H1 (cell line): ENCODE results near the gene ERAS. TPM values are rescaled to one million over a fixed set of nuclear protein-coding genes. Genes with fewer than 3 reads are reported as not detected.

Experiments used
- CTCF ChIA-PET: fragments of 300-600 bp; sonication (Branson Sonifier 250); formaldehyde crosslinking; loops from one replicate; lab custom pipeline; 2021; ENCODE audit not compliant: partially characterized antibody; lab: Charles Lee
- POLR2A ChIA-PET: fragments of 300-600 bp; sonication (Branson Sonifier 250); formaldehyde crosslinking; loops from one replicate; lab custom pipeline; 2021; ENCODE audit warnings: inconsistent platforms; ENCODE audit not compliant: partially characterized antibody; lab: Charles Lee
- DNase-seq, 2 experiments: peaks; one replicate each; pipeline versions ENCODE4 v3.0.0 to v3.0.0-alpha.2; 2010 to 2022; ENCODE audit warnings: low spot score in 2 of 2, low read depth in 1 of 2, mixed read lengths in 1 of 2
- FAIRE-seq: peaks from 2 replicates; lab custom pipeline; 2011; peaks lifted over from hg19 to GRCh38; lab: Jason Lieb, UNC
- H2AFZ ChIP-seq: 2 replicates; pipeline ENCODE4 v1.8.1; 2012; ENCODE audit warnings: low read length, inconsistent platforms
- H2AK5ac ChIP-seq: 2 replicates; pipeline ENCODE4 v1.6.1; 2013; ENCODE audit warnings: low read depth, low read length
- H2BK120ac ChIP-seq: replicated peaks from 2 replicates; pipeline ENCODE3; 2013; ENCODE audit warnings: low read depth, low read length, inconsistent platforms
- H2BK12ac ChIP-seq: 2 replicates; pipeline ENCODE4 v1.6.1; 2013; ENCODE audit warnings: low read depth, low read length
- H2BK15ac ChIP-seq: 2 replicates; pipeline ENCODE4 v1.6.1; 2013; ENCODE audit warnings: low read length
- H2BK20ac ChIP-seq: 2 replicates; pipeline ENCODE4 v1.6.1; 2013; ENCODE audit warnings: low read length
- H2BK5ac ChIP-seq: 2 replicates; pipeline ENCODE4 v1.6.1; 2013; ENCODE audit warnings: low read depth, low read length
- H3K14ac ChIP-seq: 2 replicates; pipeline ENCODE4 v1.6.1; 2013; ENCODE audit warnings: inconsistent platforms; ENCODE audit not compliant: insufficient read length
- H3K18ac ChIP-seq: 2 replicates; pipeline ENCODE4 v1.6.1; 2013; ENCODE audit warnings: low read length; ENCODE audit errors: extremely low read depth
- H3K23ac ChIP-seq: 2 replicates; pipeline ENCODE4 v1.6.1; 2013; ENCODE audit warnings: inconsistent platforms; ENCODE audit not compliant: insufficient read length
- H3K23me2 ChIP-seq: 2 replicates; pipeline ENCODE4 v1.6.1; 2013; ENCODE audit warnings: low read depth, low read length
- H3K27ac ChIP-seq: 2 replicates; pipeline ENCODE4 v1.6.1; 2011; ENCODE audit warnings: low read depth, low read length, inconsistent platforms
- H3K27me3 ChIP-seq, 4 experiments: replicated peaks in 1 of 4; 1 replicate in 1 of 4; 2 replicates in 3 of 4; pipeline versions ENCODE4 v1.6.1 to v1.8.1; 2011 to 2013; ENCODE audit warnings: low read length in 3 of 4, mild to moderate bottlenecking in 3 of 4, inconsistent platforms in 2 of 4, mixed read lengths in 2 of 4, moderate library complexity in 1 of 4; ENCODE audit not compliant: control insufficient read depth in 3 of 4, insufficient read depth in 3 of 4; ENCODE audit errors: extremely low read depth in 1 of 4
- H3K36me3 ChIP-seq, 4 experiments: 2 replicates each; pipeline versions ENCODE4 v1.6.1 to v1.8.1; 2011 to 2013; ENCODE audit warnings: mild to moderate bottlenecking in 4 of 4, low read length in 3 of 4, moderate library complexity in 2 of 4, control low read depth in 1 of 4, inconsistent platforms in 1 of 4; ENCODE audit not compliant: insufficient read depth in 4 of 4, control insufficient read depth in 2 of 4
- H3K4ac ChIP-seq: replicated peaks from 2 replicates; pipeline ENCODE3; 2013; ENCODE audit warnings: low read length, low read depth, mixed read lengths, inconsistent platforms; ENCODE audit not compliant: insufficient read length
- H3K4me1 ChIP-seq, 4 experiments: replicated peaks in 1 of 4; 1 replicate in 1 of 4; 2 replicates in 3 of 4; pipeline versions ENCODE4 v1.6.1 to v1.8.1; 2011 to 2013; ENCODE audit warnings: low read length in 3 of 4, inconsistent platforms in 2 of 4, mixed read lengths in 1 of 4; ENCODE audit not compliant: insufficient read depth in 4 of 4, control insufficient read depth in 3 of 4
- H3K4me2 ChIP-seq, 2 experiments: 2 replicates each; pipeline versions ENCODE4 v1.6.1 to v1.8.1; 2011 to 2013; ENCODE audit warnings: low read depth in 2 of 2, low read length in 2 of 2, control low read depth in 1 of 2, inconsistent platforms in 1 of 2, mild to moderate bottlenecking in 1 of 2; ENCODE audit not compliant: insufficient read depth in 1 of 2
- H3K4me3 ChIP-seq, 4 experiments: fragments of 200-600, 300-600 bp in 1 of 4; sonication (generic), shearing (Covaris generic), sonication (Bioruptor Twin) in 1 of 4; 2 replicates each; pipeline versions ENCODE4 v1.5.1 to v1.8.1; 2011 to 2016; ENCODE audit warnings: low read length in 4 of 4, low read depth in 3 of 4, control low read depth in 2 of 4, inconsistent platforms in 2 of 4, mild to moderate bottlenecking in 2 of 4, mixed read lengths in 1 of 4, moderate library complexity in 1 of 4; ENCODE audit not compliant: insufficient read depth in 2 of 4; ENCODE audit errors: extremely low read depth in 1 of 4
- H3K56ac ChIP-seq: replicated peaks from 2 replicates; pipeline ENCODE3; 2013; ENCODE audit warnings: low read depth, mild to moderate bottlenecking, mixed read lengths, low read length, inconsistent platforms; ENCODE audit not compliant: insufficient read length
- H3K79me1 ChIP-seq: 2 replicates; pipeline ENCODE4 v1.6.1; 2013; ENCODE audit warnings: low read depth, low read length, control low read depth
- H3K79me2 ChIP-seq, 2 experiments: 2 replicates each; pipeline versions ENCODE4 v1.6.1 to v1.8.1; 2012 to 2013; ENCODE audit warnings: low read length in 2 of 2, mild to moderate bottlenecking in 2 of 2, inconsistent platforms in 1 of 2; ENCODE audit not compliant: insufficient read depth in 2 of 2, control insufficient read depth in 1 of 2
- H3K9ac ChIP-seq, 4 experiments: replicated peaks in 1 of 4; 1 replicate in 1 of 4; 2 replicates in 3 of 4; pipeline versions ENCODE4 v1.6.1 to v1.8.1; 2011 to 2013; ENCODE audit warnings: low read depth in 3 of 4, low read length in 3 of 4, control low read depth in 2 of 4, mild to moderate bottlenecking in 2 of 4, moderate library complexity in 2 of 4, inconsistent platforms in 1 of 4; ENCODE audit errors: extremely low read depth in 1 of 4
- H3K9me3 ChIP-seq, 2 experiments: 2 replicates each; pipeline versions ENCODE4 v1.6.1 to v1.8.1; 2012 to 2013; ENCODE audit warnings: mild to moderate bottlenecking in 2 of 2, moderate library complexity in 2 of 2, control low read depth in 1 of 2, inconsistent platforms in 1 of 2, low read depth in 1 of 2, low read length in 1 of 2, mixed read lengths in 1 of 2; ENCODE audit not compliant: insufficient read depth in 2 of 2
- H4K20me1 ChIP-seq, 2 experiments: replicated peaks in 1 of 2; 2 replicates each; pipeline versions ENCODE3 to v1.8.1; 2011 to 2013; ENCODE audit warnings: inconsistent platforms in 2 of 2, low read length in 2 of 2, mild to moderate bottlenecking in 1 of 2; ENCODE audit not compliant: insufficient read depth in 2 of 2, control insufficient read depth in 1 of 2
- H4K5ac ChIP-seq: 2 replicates; pipeline ENCODE4 v1.6.1; 2013; ENCODE audit warnings: low read length, low read depth, mixed read lengths, inconsistent platforms; ENCODE audit not compliant: insufficient read length
- H4K8ac ChIP-seq: 2 replicates; pipeline ENCODE4 v1.8.0; 2013; ENCODE audit warnings: mild to moderate bottlenecking, moderate library complexity, low read length, inconsistent platforms; ENCODE audit not compliant: insufficient read depth; ENCODE audit errors: extremely low read depth
- H4K91ac ChIP-seq: replicated peaks from 2 replicates; pipeline ENCODE3; 2013; ENCODE audit warnings: low read length, mixed read lengths, inconsistent platforms; ENCODE audit not compliant: insufficient read length
- ATF3 ChIP-seq: IDR thresholded peaks from 2 replicates; pipeline ENCODE4 v1.6.1; 2011; ENCODE audit warnings: low read depth, mild to moderate bottlenecking, low read length; ENCODE audit not compliant: insufficient read depth
- BCL11A ChIP-seq, 2 experiments: IDR thresholded peaks; one replicate each; pipeline ENCODE4 v1.6.1; 2011; ENCODE audit warnings: low read depth in 2 of 2, low read length in 2 of 2, mild to moderate bottlenecking in 2 of 2
- CEBPB ChIP-seq: IDR thresholded peaks from 2 replicates; pipeline ENCODE4 v1.6.1; 2012; ENCODE audit warnings: low read depth, low read length
- CTCF ChIP-seq, 3 experiments: IDR thresholded peaks; 1 replicate in 2 of 3; 2 replicates in 1 of 3; pipeline versions ENCODE4 v1.5.1 to v1.6.1; 2011; ENCODE audit warnings: low read length in 3 of 3, mild to moderate bottlenecking in 3 of 3, inconsistent platforms in 2 of 3, low read depth in 1 of 3, moderate library complexity in 1 of 3; ENCODE audit not compliant: insufficient read depth in 1 of 3; ENCODE audit errors: control extremely low read depth in 1 of 3
- E2F6 ChIP-seq: IDR thresholded peaks from 2 replicates; pipeline ENCODE4 v1.6.1; 2012; ENCODE audit warnings: inconsistent platforms
- EP300 ChIP-seq, 2 experiments: IDR thresholded peaks; 1 replicate in 1 of 2; 2 replicates in 1 of 2; pipeline ENCODE4 v1.6.1; 2011 to 2012; ENCODE audit warnings: low read depth in 2 of 2, low read length in 2 of 2, mild to moderate bottlenecking in 2 of 2, borderline replicate concordance in 1 of 2, inconsistent platforms in 1 of 2, moderate library complexity in 1 of 2
- KDM4A ChIP-seq: IDR thresholded peaks from one replicate; pipeline ENCODE4 v1.7.1; 2012; ENCODE audit warnings: low read depth, mild to moderate bottlenecking, moderate library complexity, low read length, inconsistent platforms; ENCODE audit not compliant: severe bottlenecking
- PHF8 ChIP-seq: fragments of 200-600 bp; sonication (generic); conservative IDR thresholded peaks from 2 replicates; pipeline ENCODE4 v1.7.1; 2012; ENCODE audit warnings: low read depth, mild to moderate bottlenecking, inconsistent platforms, low read length, moderate library complexity
- POLR2AphosphoS5 ChIP-seq: IDR thresholded peaks from 2 replicates; pipeline ENCODE4 v1.6.1; 2011; ENCODE audit warnings: low read depth, low read length
- YY1 ChIP-seq: IDR thresholded peaks from 2 replicates; pipeline ENCODE4 v1.6.1; 2011; ENCODE audit warnings: low read depth, mild to moderate bottlenecking, low read length
- WGBS, 2 experiments: shearing (Covaris generic) in 1 of 2; methylation state at CpG; one replicate each; pipeline versions ENCODE4 v1.1.6 to v1.1.7; 2013 to 2015; ENCODE audit warnings: low lambda C conversion rate in 2 of 2, mixed read lengths in 2 of 2, inconsistent platforms in 1 of 2, low coverage in 1 of 2, missing lambda C conversion rate in 1 of 2; ENCODE audit not compliant: insufficient replicate concordance in 2 of 2, insufficient coverage in 1 of 2, insufficient read length in 1 of 2; ENCODE audit errors: extremely low coverage in 1 of 2, missing lambda C conversion rate in 1 of 2; 5-methylcytosine and 5-hydroxymethylcytosine counted together
- polyA plus RNA-seq, 7 experiments: library from polyadenylated mRNA; depleted of rRNA in 3 of 7; stranded (reverse) in 5 of 7; unstranded in 2 of 7; fragments of >200 nt in 5 of 7; fragments of 200-250 nt in 2 of 7; gene quantifications; 1 replicate in 5 of 7; 2 replicates in 1 of 7; 4 replicates in 1 of 7; pipeline versions ENCODE4 v1.2.1 to v1.2.3, GENCODE V29; 2011 to 2013; ENCODE audit warnings: missing spikeins in 2 of 7, mixed read lengths in 2 of 7
- total RNA-seq: library from RNA; stranded (reverse); fragmentation: NEBNext Ultra II Directional; extraction: Animal tissue kit (Norgen Biotek cat#: 25700); gene quantifications from 2 replicates; pipeline ENCODE4 v1.2.1, GENCODE V29; 2021

Gene ERAS
- total and polyA plus RNA-seq, 2 of the 8 experiments (the other 6 are each of a cell fraction or from before 2014, with no cell fraction given) = 0.70 TPM; not detected in 1

GRCh38 chrX:48781705-48782104 lies 44.6 kb upstream of the ERAS start:
- Histone ChIP-seq H3K36me3 (no peaks in the 10 kb centered on the region), H3K4me3 (no peak overlapping the region), H2BK15ac (no peak overlapping the region), H3K18ac (no peak overlapping the region), H3K4me2 (no peak overlapping the region), H3K56ac (no peak overlapping the region), H3K27ac (no peak overlapping the region), H2BK12ac (no peak overlapping the region), H3K9ac (no peak overlapping the region), H3K79me1 (no peaks in the 10 kb centered on the region), H3K27me3 (no peaks in the 10 kb centered on the region), H3K23ac (no peak overlapping the region), H4K91ac (no peak overlapping the region), H4K8ac (no peak overlapping the region), H2BK120ac (no peak overlapping the region), H4K20me1 (no peaks in the 10 kb centered on the region), H2AFZ (no peak overlapping the region), H3K4ac (no peak overlapping the region), H3K9me3 (no peaks in the 10 kb centered on the region), H2AK5ac (no peak overlapping the region), H2BK20ac (no peak overlapping the region), H3K14ac (no peak overlapping the region), H3K4me1 (no peaks in the 10 kb centered on the region), H3K79me2 (no peaks in the 10 kb centered on the region), H4K5ac (no peak overlapping the region), H3K23me2 (no peaks in the 10 kb centered on the region), H2BK5ac (no peak overlapping the region)
- DNase-seq (no peak), FAIRE-seq (no peak)
- 98% methylated on average over 6 of the region's 6 CpGs; no CpG with 5 or more reads in 1 of the 2 experiments for WGBS, 2 experiments
- ChIA-PET CTCF (interaction anchor here (0.7 kb wide), 1 partner anchor 123 kb away, joined by 3 read pairs; no protein-coding TSS in a partner anchor), POLR2A (no interaction called here)
- TF ChIP-seq EP300 (IDR thresholded peaks at IDR 0.05; ENCODE audit: borderline replicate concordance in 1 of 2, low read depth in 2 of 2, low read length in 2 of 2) (no peak), YY1 (no peak), E2F6 (no peak), PHF8 (no peak), POLR2AphosphoS5 (no peak), CTCF (IDR thresholded peaks at IDR 0.05; ENCODE audit: control extremely low read depth in 1 of 3, insufficient read depth in 1 of 3, low read depth in 1 of 3, low read length in 3 of 3) (no peak), BCL11A (IDR thresholded peaks at IDR 0.05; ENCODE audit: low read depth in 2 of 2, low read length in 2 of 2) (no peak), CEBPB (no peak), KDM4A (no peak), ATF3 (no peak)
